ENCODE measurements around the gene TTLL12.

TTLL12 gene

GRCh38 chr22:43159484-43160178, 27.3 kb downstream of the TTLL12 start:
- DNase-seq (no peak), ATAC-seq (replicated peaks) (no peak)
- peaks cover 3% of the 10 kb centered on the region for H3K36me3 Mint-ChIP-seq (ENCODE audit: insufficient read depth)
- no peak overlapping the region for H3K4me3 Mint-ChIP-seq
- no peaks in the 10 kb centered on the region for H3K27me3 Mint-ChIP-seq
- H3K9me3 Mint-ChIP-seq: no peaks in the 10 kb centered on the region
- H3K4me1 Mint-ChIP-seq (ENCODE audit: low read depth in 2 of 2): peaks cover 6 to 8% of the 10 kb centered on the region in 2 donors
- no peak overlapping the region for H3K27ac Mint-ChIP-seq

DNA sequence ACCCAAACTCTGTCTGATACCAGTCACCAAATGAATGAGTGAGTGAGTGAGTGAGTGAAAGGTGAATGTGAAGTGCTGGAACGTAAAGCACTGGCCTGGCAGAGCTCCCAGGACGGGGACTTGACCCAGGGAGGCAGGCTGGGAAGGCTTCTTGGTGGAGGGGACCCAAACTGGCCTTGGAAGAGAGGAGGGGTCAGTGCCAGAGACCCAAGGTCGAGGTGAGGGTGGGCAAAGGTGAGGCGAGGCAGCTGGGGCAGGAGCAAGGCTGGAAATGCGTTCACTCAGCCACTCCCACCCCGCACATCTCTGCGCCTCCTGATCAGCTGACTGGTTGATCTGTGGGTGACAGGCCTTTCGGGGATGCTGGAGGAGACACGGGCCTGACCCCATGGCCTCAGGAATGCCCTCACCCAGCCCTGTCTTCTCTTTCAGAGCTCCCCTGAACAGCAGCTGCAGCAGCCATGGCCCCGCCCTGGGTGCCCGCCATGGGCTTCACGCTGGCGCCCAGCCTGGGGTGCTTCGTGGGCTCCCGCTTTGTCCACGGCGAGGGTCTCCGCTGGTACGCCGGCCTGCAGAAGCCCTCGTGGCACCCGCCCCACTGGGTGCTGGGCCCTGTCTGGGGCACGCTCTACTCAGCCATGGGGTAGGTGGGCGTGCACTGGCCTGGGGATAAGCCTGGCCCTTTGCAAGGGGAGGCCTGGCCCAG, 28.0 kb downstream of the TTLL12 start:
- Mint-ChIP-seq H3K27ac (peak overlapping the region in 1 of 2 donors; percentile 67), H3K36me3 (ENCODE audit: insufficient read depth) (peaks cover 7% of the 10 kb centered on the region), H3K9me3 (no peaks in the 10 kb centered on the region), H3K27me3 (no peaks in the 10 kb centered on the region), H3K4me1 (ENCODE audit: low read depth in 2 of 2) (peaks cover 4 to 9% of the 10 kb centered on the region in 2 donors), H3K4me3 (no peak overlapping the region)
- no peak for DNase-seq
- no peak for ATAC-seq (replicated peaks)

- Mint-ChIP-seq H3K27ac (peak overlapping the region in 1 of 2 donors; percentile 67), H3K4me1 (ENCODE audit: low read depth in 2 of 2) (peaks cover 7 to 11% of the 10 kb centered on the region in 2 donors), H3K36me3 (ENCODE audit: insufficient read depth) (peaks cover 7% of the 10 kb centered on the region), H3K4me3 (no peak overlapping the region), H3K27me3 (no peaks in the 10 kb centered on the region), H3K9me3 (no peaks in the 10 kb centered on the region)
- no peak for DNase-seq
- ATAC-seq (replicated peaks): no peak
Measured at GRCh38 chr22:43157874-43158546, 28.9 kb downstream of the TTLL12 start.

DNA sequence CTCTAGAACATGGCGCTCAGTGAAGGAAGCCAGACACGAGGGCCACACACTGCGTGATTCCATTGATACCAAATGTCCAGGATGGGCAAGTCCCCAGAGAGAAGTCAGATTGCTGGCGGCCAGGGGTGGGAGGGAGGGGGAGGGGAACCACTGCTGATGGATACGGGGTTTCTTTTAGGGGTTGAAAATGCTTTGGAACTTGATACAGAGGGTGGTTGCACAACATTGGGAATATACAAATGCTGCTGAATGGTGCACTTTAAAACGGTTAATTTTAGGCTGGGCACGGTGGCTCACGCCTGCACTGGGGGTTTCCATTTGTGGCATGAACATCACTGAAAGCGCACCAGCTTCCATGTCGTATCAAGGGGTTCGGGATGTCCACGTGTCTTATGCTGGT, 30.5 kb downstream of the TTLL12 start:
- no peak overlapping the region for H3K4me3 Mint-ChIP-seq
- H3K4me1 Mint-ChIP-seq (ENCODE audit: low read depth in 2 of 2): peaks cover 11 to 20% of the 10 kb centered on the region in 2 donors
- H3K9me3 Mint-ChIP-seq: no peaks in the 10 kb centered on the region
- H3K36me3 Mint-ChIP-seq (ENCODE audit: insufficient read depth): peaks cover 8% of the 10 kb centered on the region
- peak overlapping the region in 1 of 2 donors; percentile 58 for H3K27ac Mint-ChIP-seq
- H3K27me3 Mint-ChIP-seq: no peaks in the 10 kb centered on the region
- no peak for DNase-seq
- no peak for ATAC-seq (replicated peaks)

GRCh38 chr22:43155789-43156188, 31.1 kb downstream of the TTLL12 start:
- Mint-ChIP-seq H3K36me3 (ENCODE audit: insufficient read depth) (peaks cover 13% of the 10 kb centered on the region), H3K4me1 (ENCODE audit: low read depth in 2 of 2) (peaks cover 15 to 25% of the 10 kb centered on the region in 2 donors), H3K9me3 (no peaks in the 10 kb centered on the region), H3K27ac (peak overlapping the region in 1 of 2 donors; percentile 58), H3K27me3 (no peaks in the 10 kb centered on the region), H3K4me3 (no peak overlapping the region)
- DNase-seq: no peak
- no peak for ATAC-seq (replicated peaks)

DNA sequence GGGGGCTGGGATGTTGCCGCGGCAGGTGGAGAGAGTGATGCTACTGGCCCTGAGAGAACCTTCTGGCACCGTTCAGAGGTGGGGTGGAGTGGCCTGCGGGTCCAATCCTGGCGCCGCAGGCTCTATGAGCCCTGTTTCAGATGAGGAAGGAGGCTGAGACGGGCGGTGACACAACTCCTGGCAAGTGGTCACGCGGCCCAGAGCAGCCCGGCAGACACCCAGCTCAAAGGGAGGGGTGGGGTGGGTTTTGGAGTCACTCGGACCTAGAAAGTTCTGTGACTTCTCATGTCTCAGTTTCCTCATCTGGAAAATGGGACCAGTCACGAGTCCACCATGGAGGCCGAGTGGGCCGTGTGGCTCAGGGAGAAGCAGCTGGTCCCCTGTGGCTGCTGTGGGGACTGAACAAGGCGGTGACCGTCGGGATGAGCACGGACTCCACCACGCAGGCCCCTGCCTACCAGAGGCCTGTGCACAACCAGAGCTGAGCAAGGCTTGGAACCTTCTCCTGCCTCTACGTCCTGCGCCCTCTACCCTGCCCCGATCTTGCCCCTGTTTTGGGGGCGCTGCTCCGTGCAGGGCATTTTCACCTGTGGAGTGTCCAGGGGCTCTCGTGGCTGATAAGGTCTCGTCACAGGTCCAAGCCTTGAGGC, 31.9 kb downstream of the TTLL12 start:
- Mint-ChIP-seq H3K4me3 (no peak overlapping the region), H3K36me3 (ENCODE audit: insufficient read depth) (peaks cover 15% of the 10 kb centered on the region), H3K27me3 (no peaks in the 10 kb centered on the region), H3K27ac (peak overlapping the region in 1 of 2 donors; percentile 73), H3K4me1 (ENCODE audit: low read depth in 2 of 2) (peaks cover 19 to 30% of the 10 kb centered on the region in 2 donors), H3K9me3 (no peaks in the 10 kb centered on the region)
- DNase-seq (no peak), ATAC-seq (replicated peaks) (no peak)

GRCh38 chr22:43153899-43154298, 33.0 kb downstream of the TTLL12 start:
- peaks cover 19 to 30% of the 10 kb centered on the region in 2 donors for H3K4me1 Mint-ChIP-seq (ENCODE audit: low read depth in 2 of 2)
- H3K27ac Mint-ChIP-seq: no peak overlapping the region
- H3K27me3 Mint-ChIP-seq: no peaks in the 10 kb centered on the region
- DNase-seq: no peak
- peak overlapping the region; percentile 59 to 97 for H3K4me3 Mint-ChIP-seq
- ATAC-seq (replicated peaks): no peak
- no peaks in the 10 kb centered on the region for H3K9me3 Mint-ChIP-seq
- H3K36me3 Mint-ChIP-seq (ENCODE audit: insufficient read depth): peaks cover 16% of the 10 kb centered on the region

- Mint-ChIP-seq H3K27me3 (no peaks in the 10 kb centered on the region), H3K4me1 (ENCODE audit: low read depth in 2 of 2) (peaks cover 17 to 25% of the 10 kb centered on the region in 2 donors), H3K4me3 (peak overlapping the region; percentile 97), H3K27ac (peak overlapping the region; percentile 94), H3K9me3 (no peaks in the 10 kb centered on the region), H3K36me3 (ENCODE audit: insufficient read depth) (peaks cover 20% of the 10 kb centered on the region)
- ATAC-seq (replicated peaks): peak; percentile 88
- DNase-seq: peak; percentile 36 to 53 (median 40)
Measured at GRCh38 chr22:43152357-43153071, 34.4 kb downstream of the TTLL12 start.

- Mint-ChIP-seq H3K27me3 (no peaks in the 10 kb centered on the region), H3K36me3 (ENCODE audit: insufficient read depth) (peaks cover 20% of the 10 kb centered on the region), H3K9me3 (no peaks in the 10 kb centered on the region), H3K4me1 (ENCODE audit: low read depth in 2 of 2) (peaks cover 17 to 25% of the 10 kb centered on the region in 2 donors), H3K27ac (peak overlapping the region; percentile 94), H3K4me3 (peak overlapping the region; percentile 97)
- peak; percentile 44 for ATAC-seq (replicated peaks)
- DNase-seq: peak in 1 of 3 experiments; percentile 32
Measured at GRCh38 chr22:43152003-43152356, 35.0 kb downstream of the TTLL12 start.

DNA sequence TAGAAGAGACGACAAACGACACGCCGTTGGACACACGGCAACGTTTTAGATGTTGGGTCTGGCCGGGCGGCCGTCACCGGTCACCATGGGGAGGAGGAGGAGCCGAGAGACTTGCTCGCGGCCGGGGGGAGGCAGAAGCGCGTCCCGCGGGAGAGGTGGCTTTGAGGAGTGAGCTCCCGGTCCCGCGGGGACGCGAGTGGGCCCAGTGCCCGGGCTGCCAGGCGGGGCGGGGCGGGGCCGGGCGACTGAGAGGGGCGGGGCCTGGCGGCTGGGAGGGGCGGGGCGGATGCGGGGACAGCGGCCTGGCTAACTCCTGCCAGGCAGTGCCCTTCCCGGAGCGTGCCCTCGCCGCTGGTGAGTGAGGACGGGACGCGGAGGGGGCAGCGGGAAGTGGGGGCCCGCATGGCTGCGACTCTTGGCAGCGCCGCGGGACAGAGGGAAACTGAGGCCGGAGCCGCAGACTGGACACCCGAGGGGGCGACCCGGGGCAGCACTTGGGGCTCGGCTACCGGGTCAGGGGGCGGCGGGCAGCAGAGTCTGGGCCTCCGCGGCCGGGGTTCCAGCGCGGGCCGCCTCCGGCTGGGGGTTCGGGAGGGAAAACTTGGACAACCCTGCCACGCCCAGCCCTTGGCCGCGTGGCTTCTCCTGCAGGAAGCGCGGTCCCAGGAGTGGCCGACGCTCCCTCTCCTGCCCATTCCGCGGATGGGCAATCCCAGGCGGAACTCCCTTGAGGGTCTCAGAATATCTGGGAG, 35.5 kb downstream of the TTLL12 start, which contains the start of gene TSPO:
TSPO (plus strand) TSS at position 309 of the 752 bp plus-strand sequence. CDS start 7,680 bp downstream, outside the sequence.
- H3K9me3 Mint-ChIP-seq: no peaks in the 10 kb centered on the region
- peaks cover 15 to 25% of the 10 kb centered on the region in 2 donors for H3K4me1 Mint-ChIP-seq (ENCODE audit: low read depth in 2 of 2)
- H3K4me3 Mint-ChIP-seq: peak within 1 kb of the TSS; percentile 97
- H3K27me3 Mint-ChIP-seq: no peaks in the 10 kb centered on the region
- peaks cover 20% of the 10 kb centered on the region for H3K36me3 Mint-ChIP-seq (ENCODE audit: insufficient read depth)
- peak within 1 kb of the TSS; percentile 94 for H3K27ac Mint-ChIP-seq
- ATAC-seq (replicated peaks) (peak; percentile 65), DNase-seq (peak; percentile 39 to 47 (median 41))

DNA sequence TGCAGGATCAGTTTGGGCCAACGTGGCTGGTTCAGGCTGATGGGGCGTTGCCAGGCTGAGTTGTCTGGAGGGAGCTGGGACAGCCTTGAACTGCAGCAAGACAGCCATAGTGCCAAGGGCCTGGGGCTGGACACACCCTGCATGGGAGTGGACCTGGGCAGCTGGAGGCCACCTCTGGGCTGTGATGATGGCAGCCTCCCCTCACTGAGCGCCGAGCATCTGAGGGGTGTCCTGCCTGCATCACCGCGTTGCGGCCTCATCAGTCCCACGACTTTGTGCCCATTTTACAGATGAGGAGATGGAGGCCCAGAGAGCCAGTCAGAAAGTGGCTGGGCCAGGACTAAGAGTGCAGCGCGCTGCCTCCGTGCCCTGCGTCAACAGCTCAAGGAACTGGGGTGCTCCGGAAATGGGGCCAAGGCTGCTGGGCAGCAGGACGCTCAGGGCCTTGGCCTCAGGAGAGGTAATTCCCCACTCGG, 36.2 kb downstream of the TTLL12 start:
- H3K36me3 Mint-ChIP-seq (ENCODE audit: insufficient read depth): peaks cover 20% of the 10 kb centered on the region
- H3K27me3 Mint-ChIP-seq: no peaks in the 10 kb centered on the region
- no peak for ATAC-seq (replicated peaks)
- no peak for DNase-seq
- H3K9me3 Mint-ChIP-seq: no peaks in the 10 kb centered on the region
- H3K4me1 Mint-ChIP-seq (ENCODE audit: low read depth in 2 of 2): peaks cover 15 to 25% of the 10 kb centered on the region in 2 donors
- H3K27ac Mint-ChIP-seq: peak overlapping the region; percentile 94
- peak overlapping the region; percentile 97 for H3K4me3 Mint-ChIP-seq

GRCh38 chr22:43148581-43148980, 38.4 kb downstream of the TTLL12 start:
- DNase-seq (no peak), ATAC-seq (replicated peaks) (no peak)
- H3K9me3 Mint-ChIP-seq: no peaks in the 10 kb centered on the region
- no peak overlapping the region for H3K27ac Mint-ChIP-seq
- H3K36me3 Mint-ChIP-seq (ENCODE audit: insufficient read depth): peaks cover 16% of the 10 kb centered on the region
- H3K27me3 Mint-ChIP-seq: no peaks in the 10 kb centered on the region
- H3K4me1 Mint-ChIP-seq (ENCODE audit: low read depth in 2 of 2): peaks cover 18 to 21% of the 10 kb centered on the region in 2 donors
- H3K4me3 Mint-ChIP-seq: no peak overlapping the region

Data from effector memory CD8-positive, alpha-beta T cell (primary cell).